Transverse colon (tissue), 3 donors: Measurements from ENCODE around the gene UBE2R2.
A peak's percentile ranks its signal among the peaks of the same experiment; 100 is the strongest.

Experiments used
- EP300 ChIP-seq: sonication (generic); formaldehyde crosslinking; IDR thresholded peaks from one replicate; pipeline ENCODE4 v1.6.1; 2017; ENCODE audit warnings: antibody characterized with exemption, low read depth
- POLR2A ChIP-seq: fragments of 450-650 bp; IDR thresholded peaks from one replicate; pipeline ENCODE4 v1.6.1; 2016; ENCODE audit warnings: antibody characterized with exemption, mild to moderate bottlenecking, moderate library complexity
- TF ChIP-seq, protein P1 (sequence below), 5 experiments: fragments of 200-600 bp in 3 of 5; fragments of 450-650 bp in 2 of 5; sonication (generic) in 3 of 5; IDR thresholded peaks; 1 replicate in 2 of 5; 2 replicates in 3 of 5; pipeline ENCODE4 v1.5.1; 2016 to 2017; ENCODE audit warnings: antibody characterized with exemption in 5 of 5, inconsistent platforms in 3 of 5, mild to moderate bottlenecking in 2 of 5, moderate library complexity in 1 of 5

DNA sequence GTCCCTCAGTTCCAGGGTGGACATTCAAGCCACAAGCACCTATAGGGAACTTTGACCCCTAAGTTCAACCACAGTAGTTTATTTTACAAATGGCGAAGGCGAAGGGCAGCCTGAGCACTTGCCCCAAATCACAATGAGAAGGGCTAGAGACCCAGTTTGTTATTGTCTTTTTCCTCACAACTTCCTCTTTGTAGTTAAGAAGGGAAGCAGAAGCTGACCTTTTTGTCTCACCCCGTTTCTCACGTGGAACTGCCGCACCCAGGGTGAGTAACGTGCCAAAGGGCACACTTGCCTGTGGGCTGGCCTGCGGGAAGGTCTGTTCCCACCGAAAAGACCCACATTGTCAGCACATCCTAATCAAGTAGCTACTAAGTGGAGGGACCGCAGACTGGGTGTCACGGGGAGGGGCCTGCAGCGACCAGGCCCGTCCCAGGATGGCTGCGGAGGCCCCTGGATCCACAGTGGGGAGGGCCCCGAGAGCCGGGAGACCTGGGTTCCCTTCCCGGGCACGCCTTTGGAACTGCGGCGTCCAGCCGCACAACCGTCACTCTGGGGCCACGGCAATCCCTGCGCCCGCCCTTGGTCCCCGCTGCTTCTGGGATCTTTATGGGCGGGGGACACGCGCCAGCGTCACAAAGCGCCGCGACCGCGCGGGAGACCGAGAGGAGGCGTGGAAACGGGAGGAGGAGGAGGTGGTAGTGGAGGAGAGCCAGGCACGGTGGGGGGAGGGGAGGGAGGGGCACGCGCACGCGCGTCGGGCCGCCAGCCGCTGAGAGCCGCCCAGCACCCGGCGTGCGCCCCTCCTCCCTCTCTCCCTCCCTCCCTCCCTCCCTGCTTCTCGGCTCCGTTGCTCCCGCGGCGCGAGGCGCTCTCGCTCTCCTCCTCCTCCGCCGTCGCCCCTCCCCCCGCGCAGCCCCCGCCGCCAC lies at the start of gene UBE2R2:
- TF ChIP-seq, protein P1, sequence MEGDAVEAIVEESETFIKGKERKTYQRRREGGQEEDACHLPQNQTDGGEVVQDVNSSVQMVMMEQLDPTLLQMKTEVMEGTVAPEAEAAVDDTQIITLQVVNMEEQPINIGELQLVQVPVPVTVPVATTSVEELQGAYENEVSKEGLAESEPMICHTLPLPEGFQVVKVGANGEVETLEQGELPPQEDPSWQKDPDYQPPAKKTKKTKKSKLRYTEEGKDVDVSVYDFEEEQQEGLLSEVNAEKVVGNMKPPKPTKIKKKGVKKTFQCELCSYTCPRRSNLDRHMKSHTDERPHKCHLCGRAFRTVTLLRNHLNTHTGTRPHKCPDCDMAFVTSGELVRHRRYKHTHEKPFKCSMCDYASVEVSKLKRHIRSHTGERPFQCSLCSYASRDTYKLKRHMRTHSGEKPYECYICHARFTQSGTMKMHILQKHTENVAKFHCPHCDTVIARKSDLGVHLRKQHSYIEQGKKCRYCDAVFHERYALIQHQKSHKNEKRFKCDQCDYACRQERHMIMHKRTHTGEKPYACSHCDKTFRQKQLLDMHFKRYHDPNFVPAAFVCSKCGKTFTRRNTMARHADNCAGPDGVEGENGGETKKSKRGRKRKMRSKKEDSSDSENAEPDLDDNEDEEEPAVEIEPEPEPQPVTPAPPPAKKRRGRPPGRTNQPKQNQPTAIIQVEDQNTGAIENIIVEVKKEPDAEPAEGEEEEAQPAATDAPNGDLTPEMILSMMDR (IDR thresholded peaks at IDR 0.05) = no peak
- TF ChIP-seq EP300 (no peak), POLR2A (peak; percentile 91)
